Fibroblast of the conjunctiva (primary cell): ENCODE measurements around the gene OSCP1.

Source experiments
- DNase-seq: peaks from one replicate; pipeline ENCODE4 v3.0.0-alpha.2; 2010; ENCODE audit warnings: low read depth

The OSCP1 gene

DNA sequence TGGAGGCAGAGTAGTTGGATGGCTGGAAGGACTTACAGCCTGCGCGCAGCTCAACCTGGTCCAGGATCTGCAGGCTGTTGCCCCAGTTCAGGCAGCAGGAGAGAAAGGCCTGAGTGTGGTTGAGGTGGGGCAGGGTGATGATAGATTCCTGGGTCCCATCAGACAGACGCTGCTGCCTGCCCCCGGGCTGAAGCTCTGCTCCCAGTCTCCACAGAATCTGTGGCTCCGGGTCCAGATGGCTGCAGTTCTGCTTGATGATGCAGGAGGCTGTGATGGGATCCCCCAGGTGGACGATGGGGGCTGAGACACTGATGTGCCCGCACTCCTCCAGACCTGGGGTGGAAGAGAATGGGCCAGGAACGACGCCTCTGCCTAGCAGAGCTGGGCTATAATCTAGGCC lies 25.1 kb upstream of the OSCP1 start:
- DNase-seq, result no peak

DNA sequence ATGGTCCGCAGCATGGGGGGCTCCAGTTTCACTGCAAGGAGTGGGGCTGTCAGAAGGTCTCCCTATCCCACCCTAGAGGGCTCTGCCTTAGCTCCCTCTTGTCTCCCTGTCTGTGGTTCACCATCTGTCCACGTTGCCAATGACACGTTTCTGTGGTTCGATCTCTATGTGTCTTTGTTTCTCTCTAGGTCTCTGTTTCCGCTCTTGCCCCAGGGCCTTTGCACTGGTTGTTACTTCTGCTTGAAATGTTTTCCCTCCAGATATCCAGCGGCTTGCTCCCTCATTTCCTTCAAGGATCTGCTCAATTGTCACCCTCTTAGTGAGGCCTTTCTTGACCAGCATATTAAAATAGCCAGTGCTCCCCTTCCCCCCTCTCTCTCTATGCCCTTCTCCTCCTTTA lies 22.4 kb upstream of the OSCP1 start:
- no peak for DNase-seq

DNA sequence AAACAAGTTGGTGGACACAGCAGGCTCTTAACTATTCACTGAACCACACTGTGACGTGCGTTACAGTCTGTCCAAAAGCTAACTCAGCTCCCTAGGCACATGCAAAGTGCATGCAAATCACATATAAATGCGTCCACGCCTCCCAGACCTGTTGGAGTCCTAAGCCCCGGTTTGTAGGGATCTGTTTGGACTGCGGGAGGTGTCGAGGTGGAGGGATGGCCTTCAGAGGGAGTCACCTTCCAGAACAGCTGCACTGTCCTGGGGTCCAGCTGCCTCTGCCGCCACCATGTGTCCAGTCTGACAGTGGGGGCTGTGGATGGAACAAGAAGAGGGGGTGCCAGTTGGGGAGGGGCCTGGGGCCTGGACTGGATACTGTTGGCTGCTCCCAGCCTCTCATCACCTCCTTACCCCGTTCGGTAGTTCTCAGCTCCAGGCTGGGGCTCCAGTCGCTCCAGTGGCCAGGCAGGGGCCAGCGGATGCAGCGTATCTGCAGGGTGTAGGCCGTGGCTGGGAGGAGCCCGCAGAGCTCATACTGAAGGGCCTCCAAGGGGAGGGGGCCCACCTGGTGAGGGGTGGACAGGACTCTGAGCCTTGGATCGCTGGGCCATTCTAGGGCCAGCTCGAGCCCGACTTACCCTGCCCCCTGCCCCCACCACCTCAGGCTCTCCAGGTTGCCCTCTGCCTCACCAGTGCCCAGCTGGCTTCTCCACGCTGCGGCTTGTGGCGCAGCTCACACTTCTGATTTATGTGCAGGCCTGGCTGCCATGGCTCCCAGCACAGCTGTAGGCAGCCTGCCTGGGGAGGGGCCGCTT lies 21.8 kb upstream of the OSCP1 start:
- no peak for DNase-seq

DNA sequence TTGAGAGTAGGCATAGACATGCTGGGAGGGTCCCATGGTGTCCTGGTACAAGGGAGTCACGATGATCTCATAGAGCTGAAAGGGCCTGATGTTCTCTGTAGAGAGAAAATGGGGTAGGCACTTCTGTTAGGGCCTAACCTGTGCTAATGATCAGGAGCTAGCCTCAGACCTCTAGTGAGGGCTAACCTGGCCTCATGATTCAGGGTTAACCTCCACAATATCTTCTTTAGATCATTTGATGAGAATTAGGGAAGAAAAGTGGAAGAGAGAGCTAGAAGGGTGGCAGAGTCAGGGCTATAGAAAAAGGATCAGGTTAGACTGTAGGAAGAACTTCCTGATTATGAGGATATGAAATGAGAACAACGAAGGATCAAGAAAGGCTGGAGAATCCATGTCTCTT lies 18.9 kb upstream of the OSCP1 start:
- no peak for DNase-seq

DNA sequence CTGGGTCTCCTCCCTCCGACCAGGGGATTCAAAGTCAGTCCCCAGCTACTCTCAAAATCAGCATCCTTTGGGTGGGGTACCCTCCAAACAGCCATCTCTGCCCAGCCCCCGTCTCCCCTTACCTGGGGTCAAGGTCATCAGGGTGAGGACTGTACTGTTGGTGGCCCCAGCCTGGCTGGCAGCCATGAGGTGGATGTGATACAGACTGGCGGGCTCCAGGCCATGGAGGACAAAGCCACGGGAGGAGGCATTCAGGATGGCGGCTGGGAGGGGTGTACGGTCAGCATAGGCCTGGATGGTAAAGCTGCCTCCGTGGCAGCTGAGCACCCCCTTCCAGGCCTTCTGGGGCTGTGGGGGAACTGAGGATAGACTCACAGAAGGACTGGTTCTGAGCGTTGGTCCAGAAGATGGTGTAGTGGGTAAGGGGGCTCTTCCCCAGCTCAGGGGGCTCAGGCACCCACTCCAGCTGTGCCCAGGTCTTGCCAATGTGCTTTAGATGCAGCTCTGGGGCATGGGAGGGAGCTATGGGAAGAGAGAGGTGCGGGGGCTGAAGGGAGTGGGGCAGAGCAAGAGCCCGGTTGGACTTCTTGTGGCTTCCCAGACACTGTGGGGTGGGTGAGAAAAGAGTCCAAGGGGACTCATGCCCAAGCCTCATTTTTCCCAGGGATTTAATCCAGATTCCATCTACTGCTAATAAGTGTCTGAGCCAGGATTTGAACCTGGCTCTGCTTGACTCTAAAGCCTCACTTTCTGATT lies 17.6 kb upstream of the OSCP1 start:
- no peak for DNase-seq

DNA sequence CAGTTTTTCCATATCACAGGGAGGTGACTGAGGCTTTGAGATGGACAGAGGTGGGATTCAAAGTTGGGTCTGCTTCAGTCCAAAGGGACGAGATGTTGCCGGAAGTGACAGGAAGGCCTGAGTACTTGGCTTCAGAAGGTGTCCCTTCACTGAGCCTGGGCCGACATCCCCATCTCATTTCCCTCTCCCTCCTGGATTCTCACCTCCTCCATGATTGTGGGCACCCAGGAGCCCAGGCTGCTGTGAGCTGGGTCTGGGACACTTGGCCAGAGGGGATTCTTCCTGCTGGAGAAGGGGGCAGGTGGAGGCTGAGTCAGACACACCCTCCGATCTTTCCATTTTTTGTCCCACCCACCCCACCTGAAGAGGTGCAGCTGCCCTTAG lies 16.8 kb upstream of the OSCP1 start:
- no peak for DNase-seq

DNA sequence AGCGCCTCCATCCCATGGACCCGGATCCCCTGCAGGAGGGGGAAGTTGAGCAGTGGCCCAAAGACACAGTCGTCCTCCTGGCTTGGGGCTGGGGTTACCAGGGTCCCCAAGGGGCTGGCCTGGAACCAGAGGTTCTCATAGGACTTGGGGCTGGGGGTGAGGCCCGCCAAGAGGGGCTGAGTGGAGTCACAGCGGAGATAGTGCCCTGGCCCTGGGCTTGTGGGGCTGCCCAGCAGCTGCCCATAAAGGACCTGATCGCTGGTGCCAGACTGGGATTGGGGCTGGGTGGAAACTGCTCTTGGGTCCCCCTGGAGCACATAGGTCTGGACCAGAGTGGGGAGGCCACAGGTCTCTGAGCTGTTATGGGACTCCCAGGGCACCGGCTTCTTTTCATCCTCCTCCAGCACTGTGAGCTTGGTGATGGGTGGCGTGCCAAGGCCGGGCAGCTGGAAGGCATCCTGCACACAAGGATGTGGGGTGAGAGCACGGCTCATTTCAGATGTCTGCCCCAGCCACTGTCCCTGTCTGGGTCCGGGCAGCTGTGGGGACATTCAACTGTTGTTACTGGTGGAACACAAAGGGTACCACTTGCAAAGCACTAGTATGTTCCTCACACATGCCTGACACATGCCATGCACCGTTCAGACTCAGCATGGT lies 16.2 kb upstream of the OSCP1 start:
- DNase-seq, result no peak

DNA sequence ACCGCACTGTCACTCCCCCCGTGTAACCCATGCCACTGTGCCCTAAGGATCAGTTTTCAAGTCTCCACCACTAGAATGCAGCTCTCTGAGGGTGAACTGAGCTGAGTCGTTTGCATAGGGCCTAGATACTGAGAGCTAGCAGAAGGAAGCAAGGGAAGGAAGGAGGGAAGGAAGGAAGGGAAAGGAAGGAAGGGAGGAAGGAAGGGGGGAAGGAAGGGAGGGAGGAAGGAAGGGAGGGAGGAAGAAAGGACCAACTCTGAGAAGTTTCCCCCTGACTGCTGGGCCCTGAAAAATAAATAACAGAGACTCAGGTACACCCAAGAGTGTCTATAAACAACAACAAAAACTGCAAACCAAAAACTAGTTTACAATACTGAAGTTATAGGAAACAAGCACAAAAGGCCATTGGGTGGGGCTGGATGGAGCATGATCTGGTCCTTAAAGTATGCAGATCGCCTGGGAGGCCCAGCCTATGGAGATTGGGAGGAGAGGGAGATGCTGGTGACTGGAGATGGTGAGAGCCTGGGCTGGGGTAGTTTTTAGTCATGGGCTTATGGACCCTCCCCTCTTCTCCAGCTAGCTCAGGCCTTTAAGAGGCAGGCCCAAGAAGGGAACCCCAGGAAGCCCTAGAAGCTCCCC lies 15.6 kb upstream of the OSCP1 start:
- DNase-seq, result no peak

DNA sequence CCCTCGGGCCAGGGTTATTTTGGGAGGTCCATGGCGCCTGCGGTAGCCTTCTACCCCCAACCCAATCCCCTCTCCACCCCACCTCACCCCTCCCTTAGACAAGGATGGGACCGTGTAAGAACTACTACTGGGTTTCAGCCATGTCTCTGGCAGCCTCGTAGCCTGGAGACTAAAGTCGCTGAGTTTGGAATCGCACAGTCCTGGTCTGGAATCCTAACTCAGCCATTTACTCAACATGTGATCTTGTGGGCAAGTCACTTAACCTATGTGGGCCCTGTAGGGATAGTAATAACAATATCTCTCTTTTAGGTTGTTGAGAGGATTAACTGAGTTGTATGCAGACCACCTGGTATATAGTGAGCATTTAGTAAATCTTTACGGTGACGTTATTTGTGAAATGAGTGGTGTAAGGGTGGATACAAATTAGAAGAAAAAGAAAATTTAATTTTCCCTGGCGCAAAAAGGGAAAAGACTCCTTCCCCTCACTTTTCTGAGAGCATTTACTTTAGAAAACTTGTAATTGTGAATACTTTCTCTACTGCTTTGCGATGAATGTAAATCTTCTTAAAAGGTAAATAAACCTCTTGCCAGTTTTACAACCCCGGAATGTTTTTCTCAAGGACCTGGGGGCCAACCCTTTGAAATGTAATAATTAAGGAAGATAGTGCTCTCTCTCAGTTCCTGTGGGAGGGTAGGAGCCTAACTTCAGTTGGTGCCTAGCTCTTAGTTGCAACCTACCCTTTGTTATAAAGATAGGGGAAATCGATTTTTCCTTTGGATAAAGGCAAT lies 14.5 kb upstream of the OSCP1 start:
- DNase-seq, result no peak

DNA sequence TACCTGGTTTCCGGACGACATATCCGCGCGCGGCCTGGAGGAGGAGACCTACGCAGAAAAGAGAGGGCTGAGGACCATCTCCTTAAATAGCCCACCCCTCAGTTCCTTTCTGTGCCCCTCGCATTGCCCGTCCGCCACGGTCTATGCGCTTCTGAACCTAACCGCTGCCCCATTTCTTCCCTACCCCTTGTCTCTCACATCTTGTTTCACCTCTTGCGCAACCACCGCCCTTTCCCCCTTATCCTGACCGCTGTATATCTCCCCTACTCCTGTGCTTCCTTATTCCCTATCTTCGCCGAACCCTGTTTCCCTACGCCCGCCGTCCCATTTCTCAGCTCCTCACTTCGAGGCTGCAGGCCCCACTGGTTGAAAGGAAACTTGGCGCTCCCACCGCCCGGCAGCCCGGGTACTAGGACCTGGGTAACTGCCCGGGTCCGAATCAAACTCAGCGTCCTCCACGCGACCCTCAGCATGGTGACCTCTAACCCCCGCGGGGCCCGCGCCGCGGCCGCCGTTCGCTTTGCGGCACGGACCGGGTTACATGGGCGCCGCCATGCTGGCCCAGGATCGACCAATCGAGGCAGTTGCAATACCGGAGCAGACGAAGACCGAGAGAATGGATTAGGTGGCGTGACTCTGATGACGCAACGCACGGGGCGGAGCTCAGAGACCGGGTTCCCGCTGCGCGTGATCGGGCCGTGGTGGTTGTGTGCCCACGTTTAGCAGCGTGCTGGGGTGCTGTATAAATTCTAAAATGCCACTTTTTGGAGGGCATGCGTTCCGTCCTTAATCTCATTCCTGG lies 13.8 kb upstream of the OSCP1 start, which contains the start of gene MRPS15:
Gene MRPS15 (minus strand): TSS at position 582 of the 802 bp plus-strand sequence. CDS start 109 bp downstream, at position 473.
- peak; percentile 87 for DNase-seq

DNA sequence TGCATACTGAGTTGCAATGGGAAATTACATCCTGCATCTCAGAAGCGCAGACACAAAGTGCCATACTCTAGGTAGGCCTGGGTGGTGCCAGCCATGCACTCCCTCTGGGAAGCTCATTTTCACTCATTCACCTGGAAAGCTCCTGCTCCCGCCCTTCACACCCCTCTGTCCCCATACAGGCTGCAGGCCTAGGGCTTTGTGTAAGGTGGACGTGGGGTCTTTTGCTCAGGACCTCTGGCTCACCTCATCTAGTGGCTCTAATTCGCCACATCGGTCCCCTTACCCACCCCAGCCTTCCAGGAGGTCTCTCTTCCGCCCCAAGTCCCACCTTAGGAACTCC lies 13.2 kb upstream of the OSCP1 start:
- DNase-seq, result no peak

DNA sequence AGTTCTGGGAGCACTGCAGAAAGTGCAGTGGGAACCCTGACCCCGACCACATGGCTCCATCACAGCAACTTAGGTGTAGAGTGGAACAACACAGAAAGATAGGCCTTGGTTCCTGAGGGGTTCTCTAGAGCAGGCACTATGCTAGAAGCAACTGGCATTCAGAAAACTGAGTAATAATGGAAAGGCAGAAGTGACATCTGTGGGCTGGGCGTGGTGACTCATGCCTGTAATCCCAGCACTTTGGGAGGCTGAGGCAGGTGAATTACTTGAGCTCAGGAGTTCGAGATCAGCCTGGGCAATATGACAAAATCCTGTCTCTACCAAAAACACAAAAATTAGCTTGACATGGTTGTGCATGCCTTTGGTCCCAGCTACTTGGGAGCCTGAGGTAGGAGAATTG lies 8.7 kb upstream of the OSCP1 start:
- DNase-seq, result no peak

DNA sequence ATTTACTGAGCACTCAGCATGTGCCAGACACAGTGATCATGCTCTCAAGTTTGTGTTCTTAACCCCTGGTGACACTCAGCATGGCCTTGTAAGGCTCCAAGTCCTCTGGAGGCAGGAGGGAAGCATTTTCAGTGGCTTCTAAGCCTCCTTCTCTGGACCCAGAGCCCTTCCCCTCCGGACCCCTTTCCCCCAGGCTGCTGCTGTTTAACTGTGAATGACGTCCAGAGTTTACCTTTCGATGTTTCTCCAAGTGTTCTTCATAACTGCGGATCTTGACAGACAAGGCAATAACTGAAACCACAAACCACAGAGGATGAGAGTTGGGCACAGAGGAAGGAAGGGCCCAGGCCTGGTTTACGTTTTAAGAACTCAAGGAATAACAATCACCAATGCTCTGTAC lies 7.4 kb upstream of the OSCP1 start:
- no peak for DNase-seq

DNA sequence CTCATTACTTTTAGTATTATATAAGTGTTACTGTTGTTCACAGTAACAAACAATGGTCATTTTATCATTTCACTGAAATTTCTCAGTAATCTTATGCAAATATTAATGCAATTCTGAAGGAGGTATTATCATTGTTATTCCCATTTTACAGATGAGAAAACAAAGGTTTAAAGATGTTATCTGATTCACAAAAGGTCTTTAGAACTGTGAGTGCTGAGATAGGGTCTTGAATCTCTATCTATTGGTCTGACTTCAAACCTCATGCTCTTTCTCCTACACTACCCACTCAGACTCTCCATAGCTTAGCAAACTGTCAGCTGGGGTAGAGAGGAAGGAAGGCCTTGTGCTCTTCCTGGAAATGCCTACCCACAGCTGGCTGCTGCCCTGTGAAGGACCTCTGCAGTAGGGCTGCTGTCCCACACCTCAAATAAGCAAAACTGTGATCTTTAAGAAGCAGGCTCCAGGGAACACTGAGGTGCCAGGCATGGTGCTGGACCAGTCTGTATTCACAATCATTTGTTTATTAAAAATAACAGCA lies 6.2 kb upstream of the OSCP1 start:
- DNase-seq, result no peak

DNA sequence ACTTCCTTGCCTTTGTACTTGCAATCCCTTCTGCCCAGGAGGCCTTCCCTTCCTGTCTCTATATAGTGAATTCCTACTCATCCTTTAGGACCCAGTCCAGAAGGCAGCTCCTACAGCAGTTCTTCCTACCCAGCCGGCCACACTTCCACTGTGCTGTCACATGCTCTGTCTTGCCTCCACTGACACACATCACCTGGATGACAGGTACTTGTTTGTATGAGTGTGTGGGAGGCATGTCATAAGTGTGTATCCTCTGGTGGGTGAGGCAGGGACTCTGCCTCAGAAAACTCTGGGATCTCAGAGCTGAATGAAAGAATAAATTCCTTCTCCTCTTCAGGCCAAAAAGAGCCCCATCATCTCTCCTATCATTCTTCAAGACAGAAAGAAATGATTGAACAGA lies 5.1 kb upstream of the OSCP1 start:
- DNase-seq, result no peak

DNA sequence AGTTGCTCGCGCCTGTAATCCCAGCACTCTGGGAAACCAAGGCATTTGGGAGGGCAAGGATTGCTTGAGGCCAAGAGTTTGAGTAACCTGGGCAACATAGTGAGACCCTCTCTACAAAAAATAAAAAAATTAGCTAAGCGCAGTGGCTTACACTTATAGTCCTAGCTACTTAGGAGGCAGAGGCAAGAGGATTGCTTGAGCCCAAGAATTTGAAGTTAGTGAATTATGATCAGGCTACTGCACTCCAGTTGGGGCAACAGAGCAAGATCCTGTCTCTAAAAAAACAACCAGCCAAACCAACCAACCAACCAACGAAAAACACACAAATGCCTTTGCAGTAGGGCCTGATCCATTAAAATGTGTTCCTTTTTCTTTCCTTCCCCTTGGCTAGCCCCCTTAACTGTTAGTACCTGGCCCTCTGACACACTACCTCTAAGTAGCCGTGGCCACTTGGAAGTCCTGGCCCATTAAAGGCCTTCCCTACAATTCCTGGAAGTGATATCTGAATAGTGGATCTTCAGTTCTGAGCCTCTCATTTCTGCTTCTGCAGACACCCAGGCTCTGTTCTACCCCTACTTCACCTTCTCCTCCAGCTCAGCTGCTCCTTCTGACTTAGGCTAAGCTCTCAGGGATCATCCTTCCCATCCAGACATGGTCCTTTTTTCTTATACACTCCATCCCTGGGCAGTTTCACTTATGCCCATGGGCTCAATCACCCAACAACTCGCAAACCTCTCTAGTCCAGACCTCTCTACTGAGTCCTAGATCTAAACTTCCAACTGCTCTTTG lies 3.5 kb upstream of the OSCP1 start:
- DNase-seq, result no peak

DNA sequence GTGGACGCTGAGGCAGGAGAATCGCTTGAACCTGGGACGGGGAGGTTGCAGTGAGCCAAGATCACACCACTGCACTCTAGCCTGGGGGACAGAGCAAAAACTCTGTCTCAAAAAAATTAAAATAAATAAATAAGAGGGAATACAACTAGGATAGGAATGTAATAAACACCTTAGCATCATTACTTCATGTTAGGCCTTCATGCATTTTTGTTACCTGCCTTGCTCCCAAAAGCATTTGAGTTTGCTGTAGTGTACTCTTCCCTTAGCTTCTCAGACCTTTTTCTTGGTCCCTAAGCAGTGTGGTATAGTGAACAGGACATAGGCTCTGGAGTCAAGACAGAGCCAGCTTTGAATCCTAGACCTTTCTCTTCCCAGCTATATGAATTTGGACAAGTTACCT lies 2.8 kb upstream of the OSCP1 start:
- no peak for DNase-seq

DNA sequence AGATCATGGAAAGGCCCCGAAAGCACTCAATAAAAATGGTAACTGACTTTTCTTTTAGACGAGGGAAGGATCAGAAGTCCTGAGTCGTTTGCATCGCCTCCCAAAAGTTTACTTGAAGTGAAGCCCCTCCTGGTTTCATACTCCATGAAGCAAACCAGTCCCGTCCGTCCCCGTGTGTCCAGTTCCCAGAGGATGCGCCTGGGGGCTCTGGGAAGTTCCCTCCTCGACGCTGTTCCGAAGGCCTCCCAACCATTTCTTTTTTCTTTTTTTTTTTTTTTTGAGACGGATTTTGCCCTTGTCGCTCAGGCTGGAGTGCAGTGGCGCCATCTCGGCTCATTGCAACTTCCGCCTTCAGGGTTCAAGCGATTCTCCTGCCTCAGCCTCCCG lies 661 bp upstream of the OSCP1 start:
- DNase-seq, result no peak

DNA sequence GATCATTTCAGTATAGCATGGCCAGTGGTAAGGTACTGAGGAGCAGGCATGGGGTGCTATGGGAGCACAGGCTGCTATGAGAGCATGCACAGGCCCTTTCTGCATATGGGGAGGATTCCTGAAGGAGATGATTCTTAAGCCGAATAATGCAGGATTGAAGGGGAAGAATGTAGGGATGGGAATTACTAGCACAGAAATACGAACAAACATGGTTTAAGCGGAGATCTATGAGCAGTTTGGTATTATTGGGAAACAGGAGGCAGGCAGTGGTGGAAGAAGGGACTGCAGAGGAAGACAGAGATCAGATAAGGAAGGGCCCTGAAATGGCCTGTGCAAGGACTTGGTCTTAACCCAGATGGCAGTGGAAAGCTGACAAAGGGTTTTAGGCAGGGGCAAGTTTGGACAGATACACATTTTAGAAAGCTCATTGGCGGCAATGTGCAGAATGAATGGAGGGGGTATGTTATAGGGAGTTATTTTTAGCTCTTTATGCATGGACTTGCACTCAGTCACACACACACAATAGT lies 1.7 kb downstream of the OSCP1 start:
- no peak for DNase-seq

DNA sequence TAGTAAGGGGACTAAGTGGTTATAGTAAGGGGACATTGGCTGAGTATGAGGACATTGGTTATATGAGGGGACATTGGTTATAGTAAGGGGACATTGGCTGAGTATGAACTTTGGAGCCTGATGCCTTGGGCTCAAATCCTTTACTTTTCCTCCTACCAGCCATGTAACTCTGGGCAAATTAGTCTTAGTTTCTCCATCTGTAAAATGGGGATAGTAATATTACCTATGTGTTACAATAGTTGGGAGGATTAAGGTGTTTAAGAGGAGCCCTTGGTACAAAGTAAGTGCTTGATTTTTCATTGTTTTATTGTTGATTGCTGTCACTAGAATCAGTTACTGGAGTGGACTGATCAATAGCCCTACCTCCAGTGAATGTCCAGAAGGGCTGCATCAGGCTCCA lies 2.8 kb downstream of the OSCP1 start:
- DNase-seq, result no peak
